Pulmonary artery endothelial cell (primary cell): Measurements from ENCODE around the gene ERVMER34-1. TPM values are rescaled to one million over a fixed set of nuclear protein-coding genes. Genes with fewer than 3 reads are reported as not detected.

ENCODE experiments used
- DNase-seq: peaks from one replicate; pipeline ENCODE4 v3.0.0-alpha.2; 2011; ENCODE audit warnings: low read depth, low spot score
- total RNA-seq: library from RNA; depleted of rRNA; stranded (reverse); fragments of >200 nt; gene quantifications from 2 replicates; pipeline ENCODE4 v1.2.3, GENCODE V29; 2014

The ERVMER34-1 gene
- total RNA-seq, 1 donor from 2014 or later, result under 0.01 TPM

GRCh38 chr4:52721968-52722815 lies 29.0 kb downstream of the ERVMER34-1 start:
- peak; percentile 93 for DNase-seq

GRCh38 chr4:52718123-52718522 lies 33.1 kb downstream of the ERVMER34-1 start:
- no peak for DNase-seq

- no peak for DNase-seq
Observed at GRCh38 chr4:52716364-52717151, 34.7 kb downstream of the ERVMER34-1 start.

GRCh38 chr4:52715914-52716313 lies 35.3 kb downstream of the ERVMER34-1 start:
- no peak for DNase-seq

- DNase-seq, result no peak
Observed at GRCh38 chr4:52715255-52715897, 35.8 kb downstream of the ERVMER34-1 start.

GRCh38 chr4:52714597-52715254 lies 36.5 kb downstream of the ERVMER34-1 start:
- no peak for DNase-seq

- DNase-seq, result no peak
Observed at GRCh38 chr4:52713456-52713937, 37.7 kb downstream of the ERVMER34-1 start.

- DNase-seq, result peak; percentile 89
Observed at GRCh38 chr4:52712251-52713130, 38.7 kb downstream of the ERVMER34-1 start.

- no peak for DNase-seq
Observed at GRCh38 chr4:52711834-52712250, 39.4 kb downstream of the ERVMER34-1 start.

- DNase-seq, result no peak
Observed at GRCh38 chr4:52711272-52711671, 40.0 kb downstream of the ERVMER34-1 start.

- no peak for DNase-seq
Observed at GRCh38 chr4:52709155-52709554, 42.1 kb downstream of the ERVMER34-1 start.

GRCh38 chr4:52704661-52705060 lies 46.6 kb downstream of the ERVMER34-1 start:
- no peak for DNase-seq

GRCh38 chr4:52704133-52704532 lies 47.1 kb downstream of the ERVMER34-1 start:
- no peak for DNase-seq

GRCh38 chr4:52701207-52701606 lies 50.0 kb downstream of the ERVMER34-1 start:
- DNase-seq, result no peak

- DNase-seq, result no peak
Observed at GRCh38 chr4:52694936-52695335, 56.3 kb downstream of the ERVMER34-1 start.

- no peak for DNase-seq
Observed at GRCh38 chr4:52693492-52693891, 57.7 kb downstream of the ERVMER34-1 start.
